ENCODE measurements around the gene C5.
"Not testable (repeated sequence)": the region's sequence is repeated elsewhere in the genome, so short reads cannot be mapped to it uniquely, and the experiment has no call there.

Gene C5

DNA sequence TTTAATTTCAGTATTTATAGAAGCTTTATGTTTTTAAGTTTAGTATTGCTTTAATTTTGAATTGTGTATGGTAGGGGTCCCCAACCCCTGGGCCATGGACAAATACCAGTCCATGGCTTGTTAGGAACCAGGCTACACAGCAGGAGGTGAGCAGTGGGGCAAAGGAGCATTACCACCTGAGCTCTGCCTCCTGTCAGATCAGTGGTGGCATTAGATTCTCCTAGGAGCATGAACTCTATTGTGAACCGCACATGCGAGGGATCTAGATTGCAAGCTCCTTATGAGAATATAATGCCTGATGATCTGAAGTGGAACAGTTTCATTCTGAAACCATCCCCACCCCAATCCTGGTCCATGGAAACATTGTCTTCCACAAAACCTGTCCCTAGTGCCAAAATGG is 1.9 kb downstream of the C5 start:
- DNase-seq, result no peak

- DNase-seq, result no peak
These were observed 11.3 kb downstream of the C5 start for GRCh38 chr9:121038804-121039203.

- DNase-seq, result no peak
These were observed 11.7 kb downstream of the C5 start for GRCh38 chr9:121038362-121038761.

- not testable (repeated sequence) for DNase-seq
These were observed 14.4 kb downstream of the C5 start for GRCh38 chr9:121035717-121036116.

DNA sequence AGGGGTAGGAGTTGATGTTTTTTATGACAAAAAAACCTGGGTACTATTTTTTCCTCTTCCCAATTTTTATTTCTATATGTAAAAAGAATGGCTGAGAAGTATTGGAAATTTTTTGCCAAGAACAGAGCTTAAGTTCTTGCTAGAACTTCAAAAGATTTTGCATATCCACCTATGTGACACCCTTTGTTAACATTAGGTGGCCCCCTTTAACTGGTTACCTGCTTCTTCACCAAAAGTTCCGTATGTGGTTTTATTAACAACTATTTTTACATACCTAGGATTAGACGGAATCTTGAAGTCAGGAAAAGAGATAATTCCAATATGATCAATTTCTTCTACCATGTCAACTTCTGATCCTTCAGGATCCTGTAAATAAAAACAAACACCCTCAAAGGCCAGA is 15.5 kb downstream of the C5 start:
- no peak for DNase-seq

GRCh38 chr9:121029469-121029868 is 20.6 kb downstream of the C5 start:
- no peak for DNase-seq

DNA sequence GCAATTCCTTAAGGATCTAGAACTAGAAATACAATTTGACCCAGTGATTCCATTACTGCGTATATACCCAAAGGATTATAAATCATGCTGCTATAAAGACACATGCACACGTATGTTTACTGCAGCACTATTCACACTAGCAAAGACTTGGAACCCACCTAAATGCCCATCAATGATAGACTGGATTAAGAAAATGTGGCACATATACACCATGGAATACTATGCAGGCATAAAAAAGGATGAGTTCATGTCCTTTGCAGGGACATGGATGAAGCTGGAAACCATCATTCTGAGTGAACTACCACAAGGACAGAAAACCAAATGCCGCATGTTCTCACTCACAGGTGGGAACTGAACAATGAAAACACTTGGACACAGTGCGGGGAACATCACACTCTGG is 21.8 kb downstream of the C5 start:
- DNase-seq, result not testable (repeated sequence)

DNA sequence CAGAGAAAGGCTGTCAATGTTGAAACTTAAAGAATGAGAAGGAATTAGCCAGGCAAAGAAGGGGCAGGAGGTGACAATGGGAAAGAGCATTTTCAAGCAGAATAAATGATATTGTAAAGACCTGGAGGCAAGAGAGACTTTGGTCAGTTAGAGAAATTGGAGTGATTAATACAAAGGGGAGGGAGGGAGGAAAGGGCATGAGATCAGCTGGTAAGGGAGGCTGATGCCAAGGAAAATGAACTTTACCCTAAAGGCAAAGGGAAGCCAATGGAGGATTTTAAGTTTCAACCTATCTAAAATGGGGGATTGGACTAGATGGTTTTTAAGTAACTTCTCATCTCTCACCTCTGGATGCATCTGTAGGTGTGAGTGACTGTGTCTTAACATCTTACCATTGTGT is 23.3 kb downstream of the C5 start:
- DNase-seq, result no peak

- DNase-seq, result no peak
These were observed 23.8 kb downstream of the C5 start for GRCh38 chr9:121026260-121026691.

GRCh38 chr9:121024237-121024636 is 25.8 kb downstream of the C5 start:
- no peak for DNase-seq

- DNase-seq, result peak in 1 of 2 donors; percentile 6
These were observed 27.0 kb downstream of the C5 start for GRCh38 chr9:121023064-121023463.

GRCh38 chr9:121021301-121021700 is 28.8 kb downstream of the C5 start:
- no peak for DNase-seq

DNA sequence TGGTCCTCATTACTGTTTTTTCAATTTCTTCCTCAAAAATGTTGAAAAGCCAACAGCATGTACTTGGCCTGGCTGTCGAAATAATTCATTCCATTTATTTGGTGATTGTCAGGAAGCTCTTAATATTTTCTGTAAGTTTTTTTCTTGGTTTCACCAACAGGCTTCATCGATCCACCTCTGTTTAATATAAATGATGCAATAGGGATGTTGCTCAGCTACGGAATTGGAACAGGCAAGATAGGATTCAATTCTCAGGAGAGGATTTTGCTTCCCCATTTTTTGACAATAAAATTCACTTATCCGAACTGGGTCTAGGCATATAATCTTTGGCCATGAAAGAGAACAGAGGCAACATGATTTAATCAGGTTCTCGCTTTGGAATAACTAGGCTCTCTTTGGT is 30.8 kb downstream of the C5 start:
- DNase-seq, result no peak

- DNase-seq, result no peak
These were observed 36.2 kb downstream of the C5 start for GRCh38 chr9:121013911-121014310.

GRCh38 chr9:121009650-121010049 is 40.4 kb downstream of the C5 start:
- DNase-seq, result peak; percentile 9

DNA sequence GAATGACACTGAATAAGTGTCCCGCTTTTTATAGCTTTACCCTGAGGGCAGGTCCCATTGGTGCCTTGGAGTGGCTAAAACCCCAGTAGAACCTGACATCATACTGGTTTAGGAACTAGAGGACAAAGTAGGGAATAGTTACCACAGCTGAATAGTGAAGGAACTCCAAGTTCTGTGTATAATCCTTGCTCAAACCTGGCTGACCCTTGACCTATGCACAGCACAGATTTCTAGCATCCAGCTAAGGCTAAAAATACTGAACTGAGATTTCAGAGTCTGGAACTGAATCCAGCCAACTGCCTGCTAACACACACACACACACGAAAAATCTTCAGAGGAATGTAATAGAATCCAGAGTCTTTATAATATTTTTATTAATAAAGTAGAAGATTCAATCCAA is 50.8 kb downstream of the C5 start:
- DNase-seq, result no peak

GRCh38 chr9:120998111-120998510 is 52.0 kb downstream of the C5 start:
- DNase-seq, result no peak

DNA sequence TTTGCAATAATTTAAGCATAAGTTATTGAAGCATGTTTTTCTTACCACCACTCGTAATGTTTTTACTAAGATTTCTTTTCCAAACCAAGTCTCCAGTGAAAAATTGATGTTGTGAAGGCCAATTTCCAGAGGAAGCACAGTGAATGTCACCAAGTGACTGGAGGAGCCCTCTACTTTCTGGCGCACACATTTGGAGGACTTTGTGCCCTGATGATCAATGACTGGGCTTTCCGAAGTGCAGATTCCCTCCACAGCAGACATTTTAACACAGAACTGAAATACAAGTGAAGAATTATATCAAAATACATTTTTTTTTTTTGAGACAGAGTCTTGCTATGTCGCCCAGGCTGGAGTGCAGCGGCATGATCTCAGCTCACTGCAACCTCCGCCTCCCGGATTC is 52.6 kb downstream of the C5 start:
- no peak for DNase-seq

DNA sequence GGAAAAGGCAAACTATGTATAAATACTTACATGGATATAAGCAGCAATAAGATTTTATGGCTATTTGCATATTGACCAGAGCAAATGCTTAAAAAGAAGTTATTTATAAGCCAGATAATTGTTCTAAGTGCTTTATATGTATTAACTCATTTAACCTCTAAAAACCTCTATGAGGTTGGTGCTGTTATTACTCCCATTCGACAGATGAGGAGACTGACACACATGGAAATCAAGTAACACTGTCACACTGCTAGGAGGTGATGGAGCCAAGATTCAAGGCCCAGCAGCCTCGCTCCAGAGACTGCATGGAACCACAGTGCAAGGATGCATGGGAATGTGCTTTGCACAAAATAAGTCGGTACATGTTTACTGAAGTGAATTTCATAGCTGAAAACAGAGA is 53.7 kb downstream of the C5 start:
- no peak for DNase-seq

- no peak for DNase-seq
These were observed 61.0 kb downstream of the C5 start for GRCh38 chr9:120989065-120989464.

DNA sequence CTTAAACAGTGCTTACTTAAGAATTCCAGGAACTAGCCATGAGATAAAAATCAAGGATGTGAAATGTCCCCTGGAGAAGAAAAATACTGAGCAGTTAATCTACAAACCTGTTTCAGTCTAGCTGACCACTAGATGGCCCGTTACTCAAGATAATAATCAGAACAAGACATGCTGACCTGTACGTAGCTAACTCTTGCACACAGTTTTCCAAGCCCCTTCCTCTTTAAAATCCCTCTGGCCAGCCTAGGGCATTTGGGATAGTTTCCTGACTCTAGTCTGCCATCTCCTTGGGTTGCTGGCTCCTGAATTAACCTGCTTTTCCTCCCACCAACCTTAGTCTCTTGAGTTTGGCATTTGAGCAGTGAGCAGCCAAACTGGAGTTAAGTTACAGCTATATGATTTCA is 64.3 kb downstream of the C5 start:
- peak; percentile 29 to 35 for DNase-seq

- DNase-seq, result no peak
These were observed 66.7 kb downstream of the C5 start for GRCh38 chr9:120983259-120983837.

- DNase-seq, result no peak
These were observed 67.2 kb downstream of the C5 start for GRCh38 chr9:120982836-120983235.

DNA sequence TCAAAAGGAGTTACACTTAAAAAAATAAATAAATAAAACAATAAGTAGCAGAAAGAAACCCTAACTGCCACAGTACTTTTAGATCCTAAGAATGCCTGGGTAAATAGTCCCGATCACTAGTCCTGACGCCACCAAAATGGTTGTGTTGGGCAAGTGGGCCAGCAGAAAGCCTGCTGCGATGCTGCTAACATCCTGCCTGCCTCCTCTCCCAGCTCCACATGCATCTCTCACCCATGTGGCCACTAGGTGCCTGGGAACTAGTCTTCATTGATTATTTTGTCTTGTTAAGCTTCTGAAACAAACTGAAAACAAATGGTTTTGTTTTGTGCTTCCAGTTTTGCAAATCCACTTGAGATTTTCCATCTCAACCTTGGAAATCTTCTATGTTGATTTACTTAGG is 69.1 kb downstream of the C5 start:
- DNase-seq, result no peak

DNA sequence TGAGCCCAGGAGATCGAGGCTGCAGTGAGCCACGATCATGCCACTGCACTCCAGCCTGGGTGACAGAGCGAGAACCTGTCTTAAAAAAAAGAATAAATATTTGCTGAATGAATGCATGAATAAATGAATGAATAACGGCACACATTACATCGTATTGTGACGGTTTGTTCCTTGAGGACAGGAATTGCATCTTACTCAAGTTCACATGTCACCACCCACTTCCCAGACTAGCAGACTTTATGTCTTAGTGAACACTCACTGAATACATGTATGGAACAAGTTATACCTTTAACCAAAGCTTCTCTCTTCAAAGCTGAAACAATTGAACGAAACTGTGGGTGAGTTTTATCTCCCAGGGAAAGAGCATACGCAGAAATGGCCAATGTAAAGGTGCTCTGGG is 70.3 kb downstream of the C5 start:
- DNase-seq, result no peak

DNA sequence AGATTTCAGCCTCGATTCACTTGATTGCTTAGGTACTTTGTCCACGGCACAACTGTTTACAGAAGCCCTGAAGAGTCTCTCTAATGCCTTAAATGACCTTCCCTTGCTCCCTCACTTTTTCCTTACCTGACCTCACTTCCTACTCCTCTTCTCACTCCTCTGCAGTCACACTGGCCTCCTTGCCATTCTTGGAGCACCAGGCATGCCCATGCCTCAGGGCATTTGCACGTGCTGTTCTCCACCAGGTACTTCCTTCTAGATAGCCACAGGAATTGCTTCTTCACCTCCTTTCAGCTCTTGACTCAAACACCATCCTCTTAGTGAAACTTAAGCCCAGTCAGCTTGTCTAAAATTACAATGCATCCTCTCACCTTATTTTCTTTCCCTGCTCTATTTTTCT is 71.1 kb downstream of the C5 start:
- no peak for DNase-seq
